ENCODE data around the gene DOCK7. TPM values are rescaled to one million over a fixed set of nuclear protein-coding genes. Genes with fewer than 3 reads are reported as not detected.
"Not testable (repeated sequence)": the region's sequence is repeated elsewhere in the genome, so short reads cannot be mapped to it uniquely, and the experiment has no call there.

The DOCK7 gene
- total RNA-seq, 1 experiment from 2014 or later, result 57.2 TPM

- CTCF ChIA-PET, result no interaction called here
- Histone ChIP-seq H3K27ac (ENCODE audit: low read length) (no peak overlapping the region), H3K4me3 (ENCODE audit: low read depth in 2 of 2, low read length in 2 of 2) (no peak overlapping the region), H3K27me3 (ENCODE audit: control insufficient read depth, insufficient read depth, low read length) (no peaks in the 10 kb centered on the region), H3K9me3 (ENCODE audit: control insufficient read depth, insufficient read depth, low read depth, low read length) (no peaks in the 10 kb centered on the region), H3K4me1 (ENCODE audit: control insufficient read depth, insufficient read depth, low read length) (peaks cover 12% of the 10 kb centered on the region), H3K36me3 (ENCODE audit: control insufficient read depth, insufficient read depth, low read length) (no peaks in the 10 kb centered on the region)
- intact Hi-C loops (cut with micrococcal nuclease; ENCODE audit: unreplicated experiment) (no loop called here), in situ Hi-C loops (cut with HindIII; ENCODE audit: low pct_unique_long_range_greater_than_20kb, low sequenced_read_pairs) (no loop called here)
- BruUV-seq (replicated peaks), result no TSS peak
- TF ChIP-seq SIN3A (IDR thresholded peaks at IDR 0.05; ENCODE audit: borderline replicate concordance, insufficient read depth, low read depth, low read length), result no peak
- no peak for TF ChIP-seq POLR2AphosphoS5 (IDR thresholded peaks at IDR 0.05; ENCODE audit: low read depth, low read length)
- TF ChIP-seq REST (IDR thresholded peaks at IDR 0.05; ENCODE audit: insufficient read depth in 1 of 2, low read depth in 2 of 2, low read length in 1 of 2), result no peak
- TF ChIP-seq, protein P1, sequence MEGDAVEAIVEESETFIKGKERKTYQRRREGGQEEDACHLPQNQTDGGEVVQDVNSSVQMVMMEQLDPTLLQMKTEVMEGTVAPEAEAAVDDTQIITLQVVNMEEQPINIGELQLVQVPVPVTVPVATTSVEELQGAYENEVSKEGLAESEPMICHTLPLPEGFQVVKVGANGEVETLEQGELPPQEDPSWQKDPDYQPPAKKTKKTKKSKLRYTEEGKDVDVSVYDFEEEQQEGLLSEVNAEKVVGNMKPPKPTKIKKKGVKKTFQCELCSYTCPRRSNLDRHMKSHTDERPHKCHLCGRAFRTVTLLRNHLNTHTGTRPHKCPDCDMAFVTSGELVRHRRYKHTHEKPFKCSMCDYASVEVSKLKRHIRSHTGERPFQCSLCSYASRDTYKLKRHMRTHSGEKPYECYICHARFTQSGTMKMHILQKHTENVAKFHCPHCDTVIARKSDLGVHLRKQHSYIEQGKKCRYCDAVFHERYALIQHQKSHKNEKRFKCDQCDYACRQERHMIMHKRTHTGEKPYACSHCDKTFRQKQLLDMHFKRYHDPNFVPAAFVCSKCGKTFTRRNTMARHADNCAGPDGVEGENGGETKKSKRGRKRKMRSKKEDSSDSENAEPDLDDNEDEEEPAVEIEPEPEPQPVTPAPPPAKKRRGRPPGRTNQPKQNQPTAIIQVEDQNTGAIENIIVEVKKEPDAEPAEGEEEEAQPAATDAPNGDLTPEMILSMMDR (IDR thresholded peaks at IDR 0.05), result no peak
- TF ChIP-seq TCF7L2 (IDR thresholded peaks at IDR 0.05; ENCODE audit: low read depth, low read length), result no peak
- DNase-seq (ENCODE audit: low read depth, low spot score) (no peak), ATAC-seq (peak; percentile 63; the same call in 1 of the 2 replicates)
- POLR2A ChIA-PET, result no interaction called here
These were observed 32.9 kb upstream of the DOCK7 start for GRCh38 chr1:62720946-62721554.

- H3K4me3 ChIP-seq (ENCODE audit: low read depth in 2 of 2, low read length in 2 of 2); POLR2A ChIA-PET; H3K27me3 ChIP-seq (ENCODE audit: control insufficient read depth, insufficient read depth, low read length); intact Hi-C loops (cut with micrococcal nuclease; ENCODE audit: unreplicated experiment); H3K9me3 ChIP-seq (ENCODE audit: control insufficient read depth, insufficient read depth, low read depth, low read length); DNase-seq (ENCODE audit: low read depth, low spot score); ATAC-seq; CTCF ChIA-PET; in situ Hi-C loops (cut with HindIII; ENCODE audit: low pct_unique_long_range_greater_than_20kb, low sequenced_read_pairs); H3K27ac ChIP-seq (ENCODE audit: low read length); H3K4me1 ChIP-seq (ENCODE audit: control insufficient read depth, insufficient read depth, low read length); BruUV-seq (replicated peaks); H3K36me3 ChIP-seq (ENCODE audit: control insufficient read depth, insufficient read depth, low read length): not testable (repeated sequence)
These were observed 30.2 kb upstream of the DOCK7 start for GRCh38 chr1:62718400-62718799.

- ChIA-PET CTCF (no interaction called here), POLR2A (no interaction called here)
- H3K4me3 ChIP-seq (ENCODE audit: low read depth in 2 of 2, low read length in 2 of 2), result no peak overlapping the region
- H3K4me1 ChIP-seq (ENCODE audit: control insufficient read depth, insufficient read depth, low read length), result no peaks in the 10 kb centered on the region
- no peaks in the 10 kb centered on the region for H3K9me3 ChIP-seq (ENCODE audit: control insufficient read depth, insufficient read depth, low read depth, low read length)
- H3K27me3 ChIP-seq (ENCODE audit: control insufficient read depth, insufficient read depth, low read length), result no peaks in the 10 kb centered on the region
- no peak for TF ChIP-seq TCF7L2 (IDR thresholded peaks at IDR 0.05; ENCODE audit: low read depth, low read length)
- TF ChIP-seq POLR2AphosphoS5 (IDR thresholded peaks at IDR 0.05; ENCODE audit: low read depth, low read length), result no peak
- TF ChIP-seq REST (IDR thresholded peaks at IDR 0.05; ENCODE audit: insufficient read depth in 1 of 2, low read depth in 2 of 2, low read length in 1 of 2), result no peak
- TF ChIP-seq, protein P1 (IDR thresholded peaks at IDR 0.05), result no peak
- no peak for TF ChIP-seq SIN3A (IDR thresholded peaks at IDR 0.05; ENCODE audit: borderline replicate concordance, insufficient read depth, low read depth, low read length)
- no TSS peak for BruUV-seq (replicated peaks)
- DNase-seq (ENCODE audit: low read depth, low spot score) (no peak), ATAC-seq (no peak)
- intact Hi-C loops (cut with micrococcal nuclease; ENCODE audit: unreplicated experiment) (no loop called here), in situ Hi-C loops (cut with HindIII; ENCODE audit: low pct_unique_long_range_greater_than_20kb, low sequenced_read_pairs) (no loop called here)
- no peak overlapping the region for H3K27ac ChIP-seq (ENCODE audit: low read length)
- no peaks in the 10 kb centered on the region for H3K36me3 ChIP-seq (ENCODE audit: control insufficient read depth, insufficient read depth, low read length)
These were observed 29.3 kb upstream of the DOCK7 start for GRCh38 chr1:62717483-62717882.
